Vagina (tissue), 2 donors: Measurements from ENCODE around the gene S100A3.

Source experiments
- CTCF ChIP-seq, 3 experiments: fragments of 450-650 bp in 2 of 3; fragments of 200-600 bp in 1 of 3; sonication (generic) in 1 of 3; IDR thresholded peaks; one replicate each; pipeline ENCODE4 v1.5.1; 2017 to 2019; ENCODE audit warnings: antibody characterized with exemption in 3 of 3, mild to moderate bottlenecking in 2 of 3, moderate library complexity in 2 of 3
- POLR2A ChIP-seq, 2 donors: fragments of 450-650 bp; IDR thresholded peaks; one replicate each; pipeline ENCODE4 v1.6.1; 2017; ENCODE audit warnings: antibody characterized with exemption in 2 of 2, mild to moderate bottlenecking in 2 of 2, moderate library complexity in 2 of 2

DNA sequence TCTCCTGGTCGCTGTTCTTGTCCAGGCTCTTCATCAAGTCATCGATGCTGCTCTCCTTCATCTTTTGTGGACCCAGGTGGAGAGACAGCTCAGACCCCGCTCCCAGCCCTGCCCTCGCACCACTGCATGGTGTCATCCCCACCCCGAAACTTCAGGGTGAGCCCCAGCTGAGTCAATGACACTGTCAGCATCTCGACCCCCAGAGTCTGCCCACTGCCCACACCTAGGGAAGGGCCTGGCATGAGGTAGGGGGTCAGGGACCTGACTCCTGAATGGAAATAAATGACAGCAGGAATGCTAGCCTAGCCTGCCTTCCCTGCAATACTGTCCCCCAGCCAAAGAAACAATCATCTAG, 11.7 kb downstream of the S100A3 start:
- TF ChIP-seq CTCF (IDR thresholded peaks at IDR 0.05), result no peak
- TF ChIP-seq POLR2A (IDR thresholded peaks at IDR 0.05), result no peak
